Glomerular endothelial cell (primary cell): ENCODE measurements around the gene CLEC9A. TPM values are rescaled to one million over a fixed set of nuclear protein-coding genes. Genes with fewer than 3 reads are reported as not detected.
"Not testable (repeated sequence)": the region's sequence is repeated elsewhere in the genome, so short reads cannot be mapped to it uniquely, and the experiment has no call there.

ENCODE experiments used
- DNase-seq: peaks from one replicate; pipeline ENCODE4 v3.0.0-alpha.2; 2011; ENCODE audit warnings: low read depth, low spot score; ENCODE audit errors: extremely low read depth
- total RNA-seq: library from RNA; depleted of rRNA; stranded (reverse); fragments of >200 nt; gene quantifications from 2 replicates; pipeline ENCODE4 v1.2.3, GENCODE V29; 2015

CLEC9A gene
- total RNA-seq, result not detected in 2 replicates

DNA sequence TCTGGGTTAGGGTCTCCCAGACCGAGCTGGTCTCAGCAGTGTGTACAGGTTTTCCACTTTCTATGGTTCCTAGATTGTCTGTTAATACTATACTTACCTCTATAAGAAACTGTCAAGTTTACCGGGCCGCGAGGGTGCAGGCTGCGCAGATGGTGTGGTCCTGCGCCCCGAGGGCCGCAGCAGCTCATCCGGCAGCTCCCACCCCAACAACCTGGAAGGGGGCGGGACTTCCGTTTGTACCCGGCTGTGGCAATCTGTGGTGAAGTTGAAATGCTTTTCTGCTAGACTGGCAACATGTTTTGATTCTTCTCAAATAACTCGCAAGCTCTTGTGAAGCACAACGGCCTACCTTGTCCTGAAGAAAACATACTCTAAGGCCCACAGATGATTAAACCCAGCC, at the start of gene CLEC9A:
CLEC9A (plus strand) TSS at position 237 of the 400 bp plus-strand sequence. CDS start 22,006 bp downstream, outside the sequence.
- no peak for DNase-seq

DNA sequence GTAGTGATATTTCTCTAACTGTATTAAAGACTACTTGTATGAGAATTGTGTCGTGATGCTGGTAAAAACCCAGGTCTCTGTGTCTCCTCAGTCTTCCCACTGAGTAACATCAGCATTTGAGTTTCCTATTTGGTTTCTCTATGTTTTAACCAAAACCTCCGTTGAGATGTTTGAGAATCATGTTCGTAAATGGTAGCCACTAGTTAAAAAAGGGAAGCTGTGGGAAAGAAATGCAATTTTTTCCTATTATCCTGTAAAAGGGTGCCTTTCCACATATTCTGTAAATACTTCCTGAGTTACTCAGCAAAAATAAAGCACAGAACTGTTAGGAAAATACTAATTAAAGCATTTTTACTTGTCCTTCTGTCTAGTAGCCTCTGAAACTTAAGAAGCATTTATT, 38.6 kb upstream of the CLEC9A start:
- DNase-seq, result no peak

DNA sequence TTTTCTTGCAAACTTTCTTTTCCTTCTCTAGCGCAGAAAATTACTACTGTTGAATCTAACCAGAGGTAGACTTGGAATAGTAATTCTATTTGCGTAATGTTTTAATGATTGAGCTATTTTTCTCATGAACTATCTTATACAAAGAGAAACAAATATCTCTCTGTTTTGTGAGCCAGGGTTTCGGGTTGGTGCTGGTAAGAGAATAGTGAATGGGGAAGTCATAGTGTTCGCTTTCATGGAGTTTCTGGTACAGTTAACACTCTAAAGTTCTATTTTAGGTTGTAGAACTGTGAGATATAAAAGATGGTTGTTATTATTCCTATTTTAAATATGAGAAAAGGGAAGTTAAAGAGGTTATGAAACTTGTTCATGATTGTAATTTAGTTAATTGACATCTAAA, 38.2 kb upstream of the CLEC9A start:
- DNase-seq, result no peak

DNA sequence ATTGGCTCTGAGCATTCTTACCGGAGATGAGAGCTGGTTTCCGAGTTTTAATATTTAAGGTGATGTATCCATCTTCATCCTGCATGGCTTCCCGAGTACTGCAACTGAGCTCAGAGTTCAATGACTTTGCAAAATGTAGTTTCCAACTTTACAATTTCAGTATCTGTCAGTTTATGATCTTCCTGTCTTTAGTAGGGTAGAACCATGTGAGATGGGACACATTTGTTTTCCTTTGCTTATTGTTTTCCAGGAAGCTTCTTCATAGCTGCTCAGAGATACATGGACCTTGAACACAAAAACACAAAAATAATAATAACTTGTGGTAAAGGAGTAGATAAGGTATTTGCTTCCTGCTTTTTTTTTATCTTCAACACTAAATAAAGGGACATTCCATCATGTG, 31.5 kb upstream of the CLEC9A start, which contains the start of gene CLEC1B:
CLEC1B (minus strand) TSS at position 106 of the 400 bp plus-strand sequence; CDS start at position 85, 21 bp downstream.
- DNase-seq, result no peak

DNA sequence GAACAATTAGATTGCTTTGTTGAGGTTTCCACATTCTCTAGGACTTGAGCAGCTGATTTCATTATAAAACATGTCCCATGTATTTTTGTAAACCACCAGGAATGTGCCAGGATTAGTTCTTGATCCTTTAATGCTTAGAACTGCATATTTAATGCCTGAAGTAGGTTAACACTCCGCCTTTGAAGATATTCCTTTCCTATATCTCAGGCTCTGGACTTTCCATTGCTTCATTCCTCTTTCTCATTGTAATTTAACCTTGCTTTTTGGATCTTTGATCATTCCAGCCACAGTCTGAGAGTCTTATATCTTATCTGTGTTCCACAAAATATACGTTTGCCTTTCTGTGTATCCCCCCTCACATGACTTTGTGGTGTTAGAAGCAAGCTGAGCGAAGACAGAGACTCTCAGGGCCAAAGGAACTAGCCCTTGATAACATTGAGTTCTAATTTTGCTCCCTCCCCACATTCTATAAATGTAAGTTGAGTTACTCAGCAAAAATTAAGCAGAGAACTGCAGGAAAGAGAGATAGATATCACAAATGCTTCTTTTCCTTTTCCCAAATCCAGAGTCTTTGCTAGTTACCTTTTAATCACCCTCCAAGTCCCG, 29.2 kb upstream of the CLEC9A start:
- DNase-seq, result no peak

DNA sequence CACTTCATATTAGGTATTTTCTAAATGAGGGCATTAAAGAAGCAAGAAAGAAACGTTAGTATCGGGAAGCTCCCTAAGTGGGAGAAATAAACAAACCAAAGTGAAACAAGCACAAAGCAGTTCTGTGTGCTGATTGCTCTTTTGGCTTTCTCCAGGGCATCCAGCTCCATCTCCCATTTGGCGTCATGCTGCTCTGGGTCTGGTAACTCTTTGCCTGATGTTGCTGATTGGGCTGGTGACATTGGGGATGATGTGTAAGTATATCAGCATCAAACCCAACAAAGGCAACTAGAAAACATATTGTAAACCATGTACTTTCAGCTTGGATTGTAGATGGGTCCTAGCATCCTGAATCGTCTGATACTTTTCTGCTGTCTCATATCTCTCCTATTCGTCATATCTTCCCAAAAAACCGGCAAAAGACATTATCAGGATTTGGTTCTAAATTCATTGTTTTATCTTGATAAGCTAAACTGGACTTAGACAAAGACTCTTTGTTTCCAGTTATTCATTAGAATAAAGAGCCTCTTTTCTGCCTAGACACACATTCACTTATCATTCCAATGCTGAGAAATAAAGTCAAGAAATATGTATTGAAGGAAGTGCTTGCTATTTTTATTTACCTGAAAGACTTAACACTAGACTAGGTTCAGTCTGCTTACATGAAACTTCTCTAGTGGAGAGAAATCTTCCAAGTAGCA, 17.7 kb upstream of the CLEC9A start:
- no peak for DNase-seq

DNA sequence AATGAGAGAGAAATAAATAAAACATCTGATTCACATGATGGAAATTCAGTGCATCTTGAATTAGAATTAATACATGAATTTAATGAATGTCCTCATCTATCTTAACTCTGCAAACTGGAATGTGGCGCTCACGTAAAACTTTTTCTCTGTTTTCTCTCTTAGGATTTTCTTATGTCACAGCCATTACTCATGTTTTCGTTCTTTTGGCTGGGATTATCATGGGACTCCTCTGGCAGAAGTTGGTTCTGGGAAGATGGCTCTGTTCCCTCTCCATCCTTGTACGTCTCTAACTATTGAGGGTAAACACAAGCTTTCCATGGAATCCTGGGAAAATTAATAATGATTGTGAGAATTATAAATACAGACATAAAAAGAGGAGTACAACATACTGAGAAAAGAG, 15.0 kb upstream of the CLEC9A start:
- DNase-seq, result no peak

DNA sequence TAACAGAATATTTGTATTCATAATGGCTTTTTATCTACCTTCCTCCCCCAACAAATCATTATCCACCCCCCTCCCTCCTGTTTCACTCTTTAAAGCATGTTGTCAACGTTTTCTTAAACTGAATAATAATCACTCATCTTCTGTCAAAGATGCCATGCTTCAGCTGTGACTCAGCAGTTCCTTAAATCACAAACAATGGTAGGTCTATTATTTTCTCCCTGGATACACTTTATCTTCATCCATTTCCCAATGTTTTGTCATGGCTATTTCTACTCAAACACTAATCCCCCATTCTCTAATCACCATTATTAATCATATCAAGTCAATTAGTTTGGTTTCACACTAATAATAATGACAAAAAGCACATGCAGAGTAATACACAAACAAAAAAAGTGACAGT, 13.6 kb upstream of the CLEC9A start:
- peak; percentile 72 for DNase-seq

DNA sequence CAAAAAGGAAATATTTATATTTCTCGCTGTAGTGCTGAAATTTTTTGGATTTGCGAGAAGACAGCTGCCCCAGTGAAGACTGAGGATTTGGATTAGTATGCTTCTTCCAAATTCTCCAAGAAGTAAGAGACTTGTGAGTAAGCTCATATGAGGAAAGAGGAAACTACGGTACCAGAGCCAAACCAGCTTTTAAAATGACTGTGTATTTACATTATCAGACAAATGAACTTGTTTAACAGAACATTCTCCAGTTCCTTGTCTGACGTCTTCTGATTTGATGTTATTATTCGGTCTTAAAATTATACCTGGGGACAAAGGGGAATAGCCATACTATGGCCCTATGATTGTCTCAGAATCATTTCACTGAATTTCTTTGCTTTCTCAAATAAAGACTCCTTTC, 12.1 kb upstream of the CLEC9A start:
- no peak for DNase-seq

DNA sequence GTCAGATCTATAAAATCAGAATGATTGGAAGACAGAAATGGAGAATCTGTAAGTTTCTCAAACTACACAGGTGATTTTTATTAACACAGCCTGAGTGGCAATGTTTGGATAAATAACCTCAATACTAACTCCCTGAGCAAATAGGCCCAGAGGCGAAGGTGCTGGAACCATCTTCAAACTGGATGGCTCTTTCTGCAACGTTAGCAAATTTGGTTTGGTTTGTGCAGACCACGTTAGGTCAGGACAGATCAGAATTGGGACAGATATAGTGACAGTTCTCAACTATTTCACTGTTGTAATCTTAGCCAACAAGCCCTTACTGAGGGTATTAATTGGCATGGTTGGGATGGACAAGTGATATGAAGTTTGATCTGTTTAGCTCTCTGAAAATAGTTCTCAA, 9.1 kb upstream of the CLEC9A start:
- DNase-seq, result no peak

DNA sequence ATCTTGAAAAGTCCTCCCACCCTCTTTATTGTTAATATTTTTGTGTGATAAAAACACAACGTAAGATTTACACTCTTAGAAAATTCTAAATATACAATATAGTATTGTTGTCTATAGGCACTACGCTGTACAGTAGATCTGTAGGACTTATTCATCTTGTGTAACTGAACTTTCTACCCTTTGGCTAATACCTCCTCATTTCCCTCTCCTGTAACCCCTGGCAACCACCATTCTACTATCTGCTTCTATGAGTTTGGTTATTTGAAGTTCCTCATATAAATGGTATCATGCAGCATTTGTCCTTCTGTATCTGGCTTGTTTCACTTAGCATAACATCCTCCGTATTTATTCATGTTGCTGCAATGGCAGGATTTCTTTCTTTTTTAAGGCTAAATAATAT, 5.2 kb upstream of the CLEC9A start:
- no peak for DNase-seq

DNA sequence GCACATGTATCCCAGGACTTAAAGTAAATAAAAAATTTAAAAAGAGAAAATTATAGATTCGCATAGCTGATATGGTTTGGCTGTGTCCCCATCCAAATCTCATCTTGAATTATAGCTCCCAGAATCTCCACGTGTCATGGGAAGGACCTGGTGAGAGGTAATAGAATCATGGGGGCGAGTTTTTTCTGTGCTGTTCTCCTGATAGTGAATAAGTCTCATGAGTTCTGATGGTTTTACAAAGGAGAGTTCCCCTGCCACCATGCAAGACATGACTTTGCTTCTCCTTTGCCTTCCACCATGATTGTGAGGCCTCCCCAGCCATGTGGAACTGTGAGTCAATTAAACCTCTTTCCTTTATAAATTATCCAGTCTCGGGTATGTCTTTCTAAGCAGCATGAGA, 3.8 kb upstream of the CLEC9A start:
- DNase-seq, result not testable (repeated sequence)

DNA sequence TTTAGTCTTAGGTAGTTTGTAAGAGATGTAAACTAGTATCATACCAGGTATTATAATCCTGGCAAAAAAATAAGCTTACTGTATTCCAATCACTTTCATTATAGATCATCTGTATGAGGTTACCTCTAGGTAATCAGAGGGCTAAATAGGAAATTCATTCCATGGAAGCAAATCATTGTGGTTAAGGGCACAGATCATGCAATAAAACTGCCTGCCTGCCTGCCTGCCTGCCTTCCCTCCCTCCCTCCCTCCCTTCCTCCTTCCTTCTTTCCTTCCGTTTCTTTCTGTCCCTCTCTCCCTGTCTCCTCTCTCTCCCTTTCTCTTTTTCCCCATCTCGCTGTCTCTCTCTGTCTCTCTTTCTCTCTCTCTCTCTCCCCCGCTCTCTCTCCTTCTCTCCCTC, 3.2 kb upstream of the CLEC9A start:
- DNase-seq, result no peak

DNA sequence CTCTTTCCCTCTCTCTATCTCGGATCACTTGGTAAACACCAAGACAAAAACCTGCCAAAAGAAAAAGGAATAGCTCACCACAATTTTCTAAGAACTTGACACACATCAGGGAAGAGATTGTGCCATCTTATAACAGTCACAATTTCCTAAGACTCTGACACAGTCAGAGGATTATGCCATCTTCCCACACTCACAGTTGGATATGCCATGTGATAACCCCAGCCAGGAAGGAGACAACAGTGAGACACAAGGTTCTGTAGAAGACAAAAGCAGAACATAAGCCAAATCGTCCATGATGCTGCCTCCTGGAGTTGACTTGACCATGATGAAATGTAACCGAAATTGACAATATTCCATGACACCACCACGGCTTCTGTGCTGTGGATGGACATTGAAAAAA, 2.8 kb upstream of the CLEC9A start:
- DNase-seq, result no peak

DNA sequence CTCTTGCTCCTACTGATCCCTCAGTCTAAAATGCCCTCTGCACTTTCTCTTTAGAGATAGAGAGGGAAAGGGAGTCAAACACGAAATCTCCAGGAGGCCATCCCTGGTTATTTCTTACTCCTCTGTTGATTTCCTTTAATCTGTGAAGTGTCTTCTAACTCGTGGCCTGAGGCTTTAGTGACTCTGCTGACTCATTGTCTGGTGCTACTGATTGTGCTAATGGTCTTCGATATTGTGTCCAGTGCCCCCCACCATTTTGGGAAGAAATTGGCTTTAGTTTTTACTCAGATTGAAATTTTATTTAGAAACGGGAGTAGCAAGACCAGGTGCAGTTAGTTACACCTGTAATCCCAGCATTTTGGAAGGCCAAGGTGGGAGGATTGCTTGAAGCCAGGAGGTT, 839 bp downstream of the CLEC9A start:
- peak; percentile 89 for DNase-seq

DNA sequence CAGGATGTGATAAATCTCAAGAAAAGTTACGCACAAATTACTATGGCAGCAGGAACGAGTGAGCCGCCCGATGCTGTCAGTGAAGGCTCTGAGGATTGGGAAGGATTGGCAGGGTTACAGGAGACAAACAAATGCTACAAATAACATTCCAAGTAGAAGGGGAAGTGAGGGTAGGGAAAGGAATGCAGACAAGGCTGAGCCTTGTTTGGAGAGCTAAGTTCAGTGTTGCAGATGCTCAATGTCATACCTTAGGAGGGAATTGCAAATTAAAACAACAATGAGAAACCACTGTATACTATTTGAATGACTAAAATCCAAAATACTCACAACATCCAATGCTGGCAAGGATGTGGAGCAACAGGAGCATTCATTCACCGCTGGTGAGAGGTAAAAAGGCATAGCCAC, 1.3 kb downstream of the CLEC9A start:
- peak; percentile 100 for DNase-seq

DNA sequence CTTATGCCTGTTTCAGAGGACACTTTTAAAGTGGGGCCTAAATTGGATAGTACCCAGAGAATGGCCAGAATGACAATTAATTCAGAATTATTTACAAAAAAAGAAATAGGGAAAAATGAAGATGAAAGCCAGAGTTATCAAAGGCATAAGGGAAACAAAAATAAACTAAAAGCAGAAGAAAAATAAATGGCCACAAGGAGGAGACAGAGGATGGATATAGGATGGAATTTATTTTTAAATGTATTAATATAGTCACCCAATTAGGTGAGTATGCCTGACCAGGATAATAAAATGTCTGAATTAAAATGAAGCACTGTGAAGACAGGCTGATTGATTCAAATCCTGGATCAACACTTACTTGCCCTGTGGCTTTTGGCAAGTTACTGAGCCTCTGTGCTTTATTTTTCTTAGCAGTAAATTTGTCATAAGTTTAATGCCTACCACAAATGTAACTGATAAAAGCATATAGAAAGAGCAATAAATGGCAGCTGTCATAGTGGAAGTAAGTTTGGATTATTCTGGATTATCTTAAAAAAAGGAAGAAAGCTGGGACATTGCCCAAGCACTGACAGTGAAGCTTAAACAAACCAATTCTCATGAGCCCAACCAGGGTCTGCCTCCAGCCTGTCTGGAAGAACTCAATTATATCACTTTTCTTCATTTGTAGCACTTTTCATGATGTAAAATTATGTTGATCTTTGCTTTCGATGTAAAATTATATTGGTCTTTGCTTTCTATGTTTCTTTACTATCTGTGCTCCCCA, 3.5 kb downstream of the CLEC9A start:
- no peak for DNase-seq

DNA sequence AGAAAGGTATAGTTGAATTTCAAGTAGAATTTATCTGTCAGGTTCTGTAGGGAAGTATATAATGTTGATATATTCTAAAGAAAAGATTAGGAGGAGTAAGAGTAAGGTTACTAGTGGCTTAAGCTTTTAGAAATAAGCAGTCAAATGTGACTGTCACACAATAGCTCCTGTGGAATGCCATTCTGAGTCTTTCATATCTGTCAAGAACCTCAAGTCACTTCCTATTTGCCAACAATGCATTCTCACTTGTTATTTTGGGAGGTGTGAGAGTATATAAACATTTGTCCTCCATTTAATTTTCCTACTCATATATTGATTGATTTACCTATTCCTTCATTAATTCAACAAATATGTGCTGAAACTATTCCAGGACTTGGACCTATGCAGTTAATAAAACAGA, 11.7 kb downstream of the CLEC9A start:
- no peak for DNase-seq

DNA sequence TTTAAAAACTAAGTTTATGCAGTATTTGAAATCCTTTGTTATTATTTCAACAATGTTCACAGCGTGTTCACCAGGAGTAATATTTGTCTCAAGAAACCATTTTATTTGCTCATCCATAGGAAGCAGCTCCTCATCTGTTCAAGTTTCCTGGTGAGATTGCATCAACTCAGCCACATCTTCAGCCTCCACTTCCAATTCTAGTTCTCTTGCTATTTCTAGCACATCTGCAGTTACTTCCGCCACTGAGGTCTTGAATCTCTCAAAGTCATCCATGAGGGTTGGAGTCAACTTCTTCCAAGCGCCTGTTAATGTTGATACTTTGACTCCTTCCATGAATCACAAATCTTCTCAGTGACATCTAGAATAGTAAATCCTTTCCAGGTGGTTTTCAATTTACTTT, 18.0 kb downstream of the CLEC9A start:
- DNase-seq, result no peak

DNA sequence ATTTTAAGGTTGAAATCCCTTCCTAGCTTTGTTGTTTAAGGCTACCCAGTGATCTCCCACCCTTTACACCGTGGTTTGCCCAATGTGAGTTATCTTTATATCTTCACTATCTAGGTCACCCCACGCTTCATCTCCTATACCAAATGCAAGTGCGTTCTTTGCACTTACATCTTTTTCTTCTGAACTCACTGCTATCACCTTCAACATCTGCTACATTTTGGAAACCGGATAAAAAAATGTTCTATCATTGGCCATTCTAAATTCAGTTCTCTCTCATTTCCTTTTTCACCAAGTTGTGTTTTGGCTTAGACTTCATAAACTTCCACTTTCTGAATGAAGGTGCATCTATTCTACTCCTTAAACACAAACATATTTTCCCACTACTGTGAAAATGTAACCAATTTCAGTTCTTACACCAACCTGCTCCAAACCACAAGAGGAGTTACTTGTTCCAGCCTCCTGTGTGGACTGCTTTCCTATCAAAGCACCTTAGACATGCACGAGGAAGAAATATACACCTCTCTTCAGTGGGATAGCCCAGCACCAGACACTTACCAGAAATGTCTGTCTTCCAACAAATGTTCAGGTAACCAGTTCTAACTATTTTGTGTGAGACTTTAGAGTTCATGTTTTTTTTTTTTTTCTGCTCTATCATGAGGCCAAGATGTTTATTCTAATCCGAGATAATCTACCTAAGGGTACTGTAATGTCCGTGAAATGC, 21.9 kb downstream of the CLEC9A start:
- no peak for DNase-seq

DNA sequence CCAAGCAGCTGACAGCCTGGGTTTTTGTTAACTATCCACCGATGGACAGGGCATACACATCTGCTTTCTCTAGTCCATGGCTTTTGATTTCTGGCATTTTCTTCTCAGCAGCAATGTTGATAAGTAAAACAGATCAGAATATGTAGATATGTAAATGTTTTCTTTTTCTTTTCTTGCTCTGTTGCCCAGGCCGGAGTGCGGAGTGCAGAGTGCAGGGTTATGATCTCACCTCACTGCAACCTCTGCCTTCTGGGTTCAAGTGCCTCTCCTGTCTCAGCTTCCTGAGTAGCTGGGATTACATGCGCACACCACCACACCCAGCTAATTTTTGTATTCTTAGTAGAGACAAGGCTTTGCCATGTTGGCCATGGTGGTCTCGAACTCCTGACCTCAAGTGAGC, 27.9 kb downstream of the CLEC9A start:
- DNase-seq, result no peak
